Astrocyte (in vitro differentiated cells and primary cell): ENCODE measurements around the gene NANOS2.

Experiments used
- EZH2 ChIP-seq: IDR thresholded peaks from 2 replicates; pipeline ENCODE4 v1.6.1; 2012; ENCODE audit warnings: mild to moderate bottlenecking, low read length, inconsistent platforms; ENCODE audit not compliant: insufficient read depth
- TF ChIP-seq, protein P1 (sequence below): IDR thresholded peaks from 2 replicates; pipeline ENCODE4 v1.5.1; 2011; ENCODE audit warnings: low read depth, mild to moderate bottlenecking, inconsistent platforms, low read length, moderate library complexity; ENCODE audit not compliant: insufficient read depth

DNA sequence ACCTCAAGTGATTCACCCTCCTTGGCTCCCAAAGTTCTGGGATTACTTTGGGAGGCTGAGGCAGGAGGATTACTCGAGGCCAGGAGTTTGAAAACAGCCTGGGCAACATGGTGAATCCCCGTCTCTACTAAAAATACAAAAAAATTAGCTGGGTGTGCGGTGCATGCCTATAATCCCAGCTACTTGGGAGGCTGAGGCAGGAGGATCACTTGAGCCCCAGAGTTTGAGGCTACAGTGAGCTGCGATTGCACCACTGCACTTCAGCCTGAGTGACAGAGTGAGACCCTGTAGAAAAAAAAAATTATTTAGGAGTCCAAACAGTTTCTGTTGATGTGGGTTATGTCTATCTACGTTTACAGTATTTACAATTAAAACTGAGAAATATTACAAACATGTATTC lies 43.8 kb downstream of the NANOS2 start:
- TF ChIP-seq, protein P1, sequence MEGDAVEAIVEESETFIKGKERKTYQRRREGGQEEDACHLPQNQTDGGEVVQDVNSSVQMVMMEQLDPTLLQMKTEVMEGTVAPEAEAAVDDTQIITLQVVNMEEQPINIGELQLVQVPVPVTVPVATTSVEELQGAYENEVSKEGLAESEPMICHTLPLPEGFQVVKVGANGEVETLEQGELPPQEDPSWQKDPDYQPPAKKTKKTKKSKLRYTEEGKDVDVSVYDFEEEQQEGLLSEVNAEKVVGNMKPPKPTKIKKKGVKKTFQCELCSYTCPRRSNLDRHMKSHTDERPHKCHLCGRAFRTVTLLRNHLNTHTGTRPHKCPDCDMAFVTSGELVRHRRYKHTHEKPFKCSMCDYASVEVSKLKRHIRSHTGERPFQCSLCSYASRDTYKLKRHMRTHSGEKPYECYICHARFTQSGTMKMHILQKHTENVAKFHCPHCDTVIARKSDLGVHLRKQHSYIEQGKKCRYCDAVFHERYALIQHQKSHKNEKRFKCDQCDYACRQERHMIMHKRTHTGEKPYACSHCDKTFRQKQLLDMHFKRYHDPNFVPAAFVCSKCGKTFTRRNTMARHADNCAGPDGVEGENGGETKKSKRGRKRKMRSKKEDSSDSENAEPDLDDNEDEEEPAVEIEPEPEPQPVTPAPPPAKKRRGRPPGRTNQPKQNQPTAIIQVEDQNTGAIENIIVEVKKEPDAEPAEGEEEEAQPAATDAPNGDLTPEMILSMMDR: no peak
- TF ChIP-seq EZH2: no peak
